ELF-1 (cell line): ENCODE measurements around the gene FOXJ3.
A peak's percentile ranks its signal among the peaks of the same experiment; 100 is the strongest.

Experiments
- DNase-seq: peaks from one replicate; pipeline ENCODE4 v3.0.0-alpha.2; 2016; ENCODE audit warnings: low read depth, low spot score

Gene FOXJ3

DNA sequence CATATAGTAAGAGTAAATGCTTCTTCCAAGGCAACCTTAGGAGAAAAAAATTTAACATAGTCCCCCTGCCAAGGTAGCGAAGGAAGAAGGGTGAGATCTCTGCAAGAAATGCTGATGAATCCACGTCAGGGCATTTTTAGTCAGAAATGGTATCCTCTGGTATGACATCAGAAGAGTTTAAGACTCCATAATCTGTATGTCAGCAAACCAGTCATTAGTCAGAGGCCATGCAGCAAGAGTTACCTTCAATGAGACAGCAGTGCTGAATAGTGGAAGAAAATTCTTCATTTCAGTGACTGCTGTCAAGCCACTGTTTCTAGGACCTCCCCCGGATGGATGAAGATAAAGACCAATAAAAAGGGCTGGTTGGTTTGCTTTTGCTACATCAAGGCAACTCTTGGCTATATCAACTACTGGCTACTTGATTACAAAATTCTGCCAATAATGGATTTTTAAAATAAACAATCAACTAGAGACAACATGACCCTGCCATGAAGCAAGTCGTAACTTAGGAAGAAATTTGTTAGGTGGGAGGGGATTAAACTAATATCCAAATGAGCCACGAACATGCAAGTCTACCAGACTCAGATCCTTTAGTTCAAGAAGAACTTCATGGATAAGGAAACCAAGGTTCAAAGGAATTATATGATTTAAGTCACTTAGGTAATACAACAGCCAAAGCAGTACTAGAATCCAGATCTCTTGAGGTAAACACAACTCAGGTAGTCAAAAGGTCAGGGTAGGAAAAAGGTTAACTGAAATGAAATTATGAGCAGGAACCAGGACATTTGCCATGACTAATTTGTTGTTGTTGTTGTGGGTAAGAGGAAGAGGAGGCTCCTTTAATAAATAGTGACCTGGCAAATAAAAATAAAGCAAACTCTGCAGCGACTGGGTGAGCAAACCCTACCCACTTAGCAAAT, 144.8 kb downstream of the FOXJ3 start:
- DNase-seq, result no peak

DNA sequence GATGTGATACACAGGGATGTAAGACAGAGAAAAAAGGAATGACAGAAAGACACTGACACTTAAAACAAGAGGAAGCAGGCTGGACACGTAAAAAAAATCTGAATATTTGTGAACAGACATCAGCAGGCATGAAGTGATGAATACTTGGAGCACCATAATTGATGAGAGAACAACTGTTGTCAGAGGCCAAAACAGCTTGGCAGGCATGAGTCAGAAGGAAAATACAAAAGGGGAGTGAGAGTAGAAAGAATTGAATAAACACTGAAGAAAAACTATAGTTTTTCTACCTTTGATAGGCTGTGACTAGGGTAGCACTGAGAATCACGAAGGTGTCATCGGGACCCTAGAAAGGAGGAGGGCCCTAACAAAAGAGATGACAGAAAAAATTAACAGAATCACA, 148.9 kb downstream of the FOXJ3 start:
- DNase-seq, result no peak

DNA sequence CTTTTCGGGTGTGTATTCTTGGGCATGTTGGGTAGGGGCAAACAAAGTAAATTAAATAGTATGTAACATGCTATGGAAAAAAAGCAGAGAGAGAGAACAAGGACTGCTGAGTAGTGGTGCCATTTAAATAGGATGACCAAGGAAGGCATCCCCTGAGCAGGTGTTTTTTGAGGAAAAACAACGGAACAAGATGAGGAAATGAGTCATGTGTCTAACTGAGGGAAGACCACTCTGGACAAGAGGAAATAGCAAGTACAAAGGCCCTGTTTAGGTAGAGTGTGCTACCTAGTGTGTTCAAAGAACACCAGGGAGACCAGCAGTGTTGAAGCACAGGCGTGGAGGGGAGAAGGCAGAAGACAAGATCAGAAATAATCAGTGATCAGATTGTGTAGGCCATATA, 150.4 kb downstream of the FOXJ3 start:
- DNase-seq, result no peak

DNA sequence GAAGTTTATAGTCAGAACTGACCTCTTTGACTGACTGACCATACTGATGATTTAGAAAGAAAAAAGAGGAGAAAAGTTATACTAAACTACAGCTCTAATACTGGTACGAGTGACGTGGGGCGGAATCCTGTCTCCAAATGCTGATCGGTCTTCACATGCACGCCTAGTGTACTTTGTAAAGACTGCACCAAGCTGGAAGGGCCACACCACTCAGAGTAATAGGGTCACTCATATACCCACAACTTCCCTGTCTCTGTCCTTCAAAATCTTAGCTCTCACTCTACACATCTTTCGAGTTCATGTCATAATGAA, 151.1 kb downstream of the FOXJ3 start:
- DNase-seq, result no peak

DNA sequence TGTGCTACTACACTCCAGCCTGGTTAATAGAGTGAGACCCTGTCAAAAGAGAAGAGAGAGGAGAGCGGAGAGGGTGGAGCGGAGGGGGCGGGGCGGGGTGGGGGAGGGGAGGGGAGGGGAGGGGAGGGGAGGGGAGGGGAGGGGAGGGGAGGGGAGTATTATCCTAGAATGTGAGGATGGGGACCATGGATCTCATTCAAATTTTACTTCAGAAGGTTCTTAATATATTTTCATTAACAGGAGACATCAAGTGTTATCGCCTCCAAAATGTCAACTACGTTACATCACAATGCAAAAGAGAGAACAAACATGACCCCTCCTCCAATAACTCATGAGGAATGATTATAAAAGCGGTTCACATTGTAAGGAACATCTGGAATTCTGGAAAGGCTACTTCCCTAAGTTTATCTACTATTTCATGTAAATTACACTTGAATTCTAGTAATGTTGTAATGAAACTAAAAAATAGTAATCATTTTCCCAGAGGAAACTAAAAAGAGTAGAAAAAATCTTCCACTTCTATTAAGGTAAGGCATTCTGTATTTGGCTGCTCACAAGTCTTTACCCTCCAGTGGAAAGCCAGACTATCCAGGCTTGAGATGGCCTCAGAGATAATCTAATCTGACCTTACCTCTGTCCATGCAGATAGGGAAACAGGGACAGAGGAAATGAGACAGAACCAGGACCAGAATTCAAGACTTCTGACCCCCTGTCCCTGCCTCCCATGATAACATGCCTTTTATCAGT, 151.7 kb downstream of the FOXJ3 start:
- DNase-seq, result no peak

DNA sequence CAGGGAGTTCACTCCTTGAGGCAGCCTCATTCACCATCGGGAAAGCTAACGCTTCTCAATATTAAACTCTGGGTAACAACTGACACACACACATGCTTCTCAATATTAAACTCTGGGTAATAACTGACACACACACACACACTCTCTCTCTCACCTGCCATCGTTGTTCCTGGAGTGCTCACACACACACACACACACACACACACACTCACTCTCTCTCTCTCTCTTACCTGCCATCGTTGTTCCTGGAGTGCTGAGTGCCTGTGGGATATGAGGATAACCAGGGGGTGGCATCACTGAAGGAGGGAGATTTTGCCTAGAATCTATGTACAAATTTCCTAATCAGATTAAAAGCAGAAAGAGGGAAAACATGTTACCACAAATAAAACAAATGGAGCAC, 153.3 kb downstream of the FOXJ3 start:
- no peak for DNase-seq

DNA sequence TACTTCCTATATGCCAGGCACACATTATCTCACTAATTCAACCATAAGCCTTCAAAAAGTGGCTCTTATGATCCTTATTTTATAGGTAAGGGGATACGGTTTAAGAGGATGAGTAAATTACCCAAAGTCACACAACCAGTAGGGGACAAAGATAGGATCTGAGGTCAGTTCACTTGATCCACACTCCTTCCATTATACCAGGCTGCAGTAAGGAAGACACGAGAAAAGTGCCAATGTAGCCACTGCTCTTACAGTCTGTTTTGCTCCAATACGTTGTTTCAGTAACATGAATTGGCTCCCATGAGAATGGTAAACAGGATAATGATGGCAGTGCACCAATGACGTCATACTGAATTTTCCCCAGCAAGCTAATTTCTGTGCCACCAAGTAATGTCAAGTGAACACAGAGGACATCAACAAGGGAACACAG, 155.1 kb downstream of the FOXJ3 start:
- DNase-seq, result no peak

DNA sequence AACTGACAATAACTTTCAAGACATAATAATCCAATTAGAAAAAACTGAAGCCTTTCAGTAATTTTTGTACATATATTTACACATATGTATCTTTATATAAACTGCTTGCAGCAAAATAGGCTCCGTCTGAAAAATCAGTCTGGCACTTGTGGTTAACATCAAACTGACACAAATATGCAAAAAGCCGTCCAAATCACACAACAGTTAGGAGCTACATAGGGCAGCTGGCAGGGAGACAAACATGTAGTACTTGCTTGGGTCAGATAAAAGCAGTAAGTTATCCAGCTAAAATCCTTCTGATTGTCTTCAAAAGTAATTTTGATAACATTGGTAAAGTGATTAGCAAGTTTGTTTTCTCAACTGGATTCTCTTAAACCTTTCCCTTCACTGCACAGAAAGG, 155.8 kb downstream of the FOXJ3 start:
- DNase-seq, result no peak

DNA sequence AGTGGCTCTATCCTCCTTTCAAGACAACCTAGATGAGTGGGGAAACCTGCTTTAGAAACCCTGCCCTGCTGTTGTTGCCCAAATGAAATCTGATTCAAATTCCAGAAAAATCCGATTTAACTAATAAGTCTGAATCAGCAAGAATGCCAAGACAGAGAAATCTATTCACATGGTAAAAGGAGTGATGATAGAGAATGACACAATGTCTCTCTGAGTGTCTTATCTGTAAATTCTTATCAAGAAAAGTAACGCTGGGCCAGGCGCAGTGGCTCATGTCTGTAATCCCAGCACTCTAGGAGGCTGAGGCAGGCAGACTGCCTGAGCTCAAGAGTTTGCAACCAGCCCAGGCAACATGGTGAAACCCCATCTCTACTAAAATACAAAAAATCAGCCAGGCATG, 156.8 kb downstream of the FOXJ3 start:
- DNase-seq, result no peak

DNA sequence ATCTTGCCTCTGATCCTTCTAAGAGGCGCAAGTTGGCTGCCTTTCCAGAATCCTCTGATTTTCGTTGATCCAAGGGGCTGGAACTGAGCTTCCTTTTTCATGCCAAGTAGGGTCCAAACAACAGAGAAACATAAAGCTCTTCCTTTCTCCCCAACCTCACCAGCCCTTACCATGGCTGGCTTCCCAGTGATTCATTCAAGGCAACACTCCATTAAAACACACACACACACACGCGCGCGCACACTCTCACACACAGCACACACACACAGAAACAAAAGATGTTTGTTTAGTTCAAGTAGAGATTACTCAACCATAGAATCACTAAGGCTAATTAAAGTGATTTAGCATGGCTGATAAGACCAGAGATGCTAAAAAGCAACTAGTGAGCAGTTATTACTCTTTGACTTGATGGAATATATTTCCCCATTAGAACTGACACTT, 157.5 kb downstream of the FOXJ3 start:
- no peak for DNase-seq

DNA sequence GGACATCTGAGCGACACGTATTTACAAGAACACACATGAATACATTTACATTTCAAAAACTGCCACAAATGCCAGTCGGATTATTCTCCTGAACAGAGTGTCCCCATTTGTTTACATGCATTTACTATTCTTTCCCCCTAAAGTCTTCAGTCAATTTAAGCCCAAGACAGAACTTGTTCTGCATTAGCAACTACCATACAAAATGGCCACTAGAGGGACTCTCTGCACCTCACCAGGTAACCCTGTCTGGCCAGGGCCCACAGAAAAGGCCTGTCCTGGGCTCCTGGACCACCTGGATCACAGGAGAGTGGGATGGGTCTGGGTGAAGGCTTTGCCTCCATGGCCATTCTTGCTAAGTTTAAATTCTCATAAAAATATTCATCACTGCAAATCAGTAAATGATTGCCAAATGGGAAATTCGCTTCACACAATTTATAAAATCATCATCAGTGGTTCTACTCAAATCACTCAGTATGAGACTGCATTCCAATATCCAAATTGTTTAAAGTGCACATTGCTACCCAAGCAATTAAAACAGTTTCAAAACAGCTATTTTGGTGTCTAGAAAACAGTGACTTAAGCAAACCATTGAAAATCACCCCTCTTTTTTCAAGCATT, 158.0 kb downstream of the FOXJ3 start:
- DNase-seq, result peak; percentile 44

DNA sequence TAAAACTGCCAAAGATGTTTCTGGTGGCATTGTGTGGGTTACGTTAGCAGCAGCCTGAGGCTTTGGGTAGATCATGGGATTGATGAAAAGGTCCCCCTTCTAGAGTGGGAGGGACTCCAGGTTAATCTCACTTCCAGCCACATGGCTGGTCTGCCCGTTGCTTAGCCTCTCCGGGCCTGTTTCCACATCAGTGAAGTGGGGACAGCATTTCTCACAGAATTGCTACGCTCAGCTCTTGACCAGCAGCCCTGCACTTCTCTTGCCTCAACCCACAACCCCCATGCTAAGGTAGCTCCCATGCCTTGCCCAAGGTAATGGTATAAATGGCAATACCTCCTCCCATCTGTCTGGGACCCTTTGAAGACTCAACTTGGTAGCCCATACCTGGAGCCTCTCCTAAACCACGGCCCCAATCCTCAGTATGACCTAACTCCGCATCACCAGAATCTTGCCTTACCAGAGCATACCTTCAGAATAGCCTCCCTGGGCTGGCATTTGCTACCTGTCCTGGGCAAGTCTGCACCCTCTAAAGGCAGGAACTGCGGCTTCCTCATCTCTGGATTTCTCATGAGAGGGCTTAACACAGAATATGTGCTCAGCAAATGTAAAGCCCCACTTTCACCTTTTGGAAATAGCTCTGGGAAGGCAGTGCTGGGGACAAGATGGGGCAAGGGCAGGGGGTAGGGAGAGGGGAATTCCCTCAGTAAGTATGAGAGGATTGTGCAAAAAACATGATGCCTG, 159.6 kb downstream of the FOXJ3 start:
- no peak for DNase-seq

DNA sequence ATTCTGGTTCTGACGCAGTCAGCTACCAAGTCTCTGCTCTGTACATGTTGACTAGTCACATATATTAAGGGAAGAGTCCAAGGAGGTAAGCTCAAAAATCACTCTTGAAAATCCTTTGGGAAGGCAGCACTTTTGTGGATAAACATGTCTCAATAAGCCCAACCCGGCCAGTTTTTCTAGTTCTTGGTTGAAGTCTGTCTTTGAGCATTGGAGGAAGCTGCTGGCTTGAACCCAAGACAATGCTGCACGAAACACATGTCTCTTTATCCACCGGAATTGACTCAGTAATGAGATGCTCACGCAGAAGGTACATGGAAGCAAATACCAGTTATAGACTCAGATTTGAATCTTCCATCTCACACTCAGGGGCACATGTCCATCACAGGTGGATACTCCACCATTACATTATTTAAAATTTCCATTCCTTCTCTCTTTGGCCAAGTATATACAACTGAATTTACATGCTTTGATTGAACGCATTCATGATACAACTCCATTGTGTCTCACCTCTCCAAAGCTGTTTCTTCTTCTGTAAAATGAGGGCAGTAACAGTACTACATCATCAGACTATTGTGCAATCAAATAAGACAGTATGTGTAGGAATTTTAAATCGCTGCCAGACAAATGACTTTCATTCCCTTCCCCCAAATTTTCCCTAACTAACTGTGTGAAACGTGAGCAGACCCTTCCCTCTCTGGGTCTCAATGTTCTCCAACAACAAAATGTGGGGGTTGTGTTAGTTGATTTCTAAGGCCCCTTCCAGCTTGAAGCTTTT, 160.9 kb downstream of the FOXJ3 start:
- no peak for DNase-seq

DNA sequence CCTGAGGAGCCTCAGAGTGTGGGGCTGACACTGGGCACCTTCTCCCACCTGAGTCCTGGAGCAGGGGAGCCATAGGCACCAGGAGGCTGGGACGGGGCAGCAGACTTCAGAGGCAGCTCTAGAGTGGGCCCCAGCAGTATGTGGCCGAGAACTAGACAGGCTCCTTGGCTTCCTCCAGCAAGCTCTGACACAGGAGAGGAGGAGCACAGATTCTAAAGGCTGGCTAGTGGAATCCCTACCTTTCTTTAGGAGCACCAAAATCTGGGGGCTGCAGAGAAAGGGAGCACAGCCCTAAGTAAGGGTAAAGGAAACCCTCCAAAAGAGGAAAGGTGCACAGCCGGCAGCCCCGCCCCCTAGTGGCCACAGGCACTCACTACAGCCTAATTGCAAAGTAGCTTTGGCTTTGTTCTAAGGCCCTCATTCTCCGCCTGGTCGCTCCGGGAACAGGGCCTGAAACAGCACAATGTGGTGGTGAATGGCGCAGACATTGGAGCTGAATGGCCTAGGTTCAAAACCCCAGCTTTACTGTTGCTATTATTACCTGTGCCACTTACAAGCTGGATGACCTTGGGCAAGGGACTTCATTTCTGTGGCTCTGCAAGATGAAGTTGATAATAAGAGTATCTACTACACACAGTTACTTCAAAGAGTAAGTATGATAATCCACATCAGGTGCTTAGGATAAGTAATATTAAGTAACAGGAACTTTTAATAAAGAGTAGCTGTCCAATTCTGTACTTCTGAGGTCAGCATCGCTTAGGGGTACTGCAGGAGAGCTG, 161.7 kb downstream of the FOXJ3 start:
- DNase-seq, result peak; percentile 88

DNA sequence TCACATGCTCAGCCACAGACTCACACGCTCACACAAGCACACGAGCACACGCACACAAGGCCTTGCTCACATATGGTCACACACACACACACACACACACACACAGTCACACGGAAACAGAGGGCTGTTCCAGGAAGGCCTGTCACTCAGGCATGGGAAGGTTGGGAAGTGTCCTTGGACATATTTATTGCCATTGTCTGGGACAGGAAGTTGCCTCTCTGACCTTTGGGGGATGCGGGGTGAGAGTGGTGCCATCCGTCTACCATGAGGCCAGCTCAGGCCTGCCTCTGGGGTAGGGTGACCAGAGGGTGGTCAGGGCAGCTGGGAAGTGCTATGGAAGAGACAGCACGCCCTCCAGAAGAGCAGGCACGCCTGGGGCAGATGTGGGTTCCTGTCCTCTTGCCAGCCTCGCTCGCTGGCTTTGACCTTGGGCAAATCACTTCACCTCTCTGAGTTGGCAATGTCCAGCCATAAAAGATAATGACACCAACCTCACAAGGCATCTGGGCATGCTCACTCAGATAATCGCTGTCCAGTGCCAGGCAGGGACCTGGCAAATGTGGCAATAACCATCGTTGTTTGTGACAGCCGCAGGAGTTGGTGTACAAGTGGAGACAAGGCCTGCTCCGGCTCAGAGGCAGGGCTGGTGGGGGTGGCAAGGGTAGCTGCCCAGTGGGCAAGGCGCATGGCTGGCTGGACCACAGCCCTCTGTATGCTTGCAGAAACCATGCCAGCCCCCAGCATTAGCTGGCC, 162.5 kb downstream of the FOXJ3 start:
- no peak for DNase-seq

DNA sequence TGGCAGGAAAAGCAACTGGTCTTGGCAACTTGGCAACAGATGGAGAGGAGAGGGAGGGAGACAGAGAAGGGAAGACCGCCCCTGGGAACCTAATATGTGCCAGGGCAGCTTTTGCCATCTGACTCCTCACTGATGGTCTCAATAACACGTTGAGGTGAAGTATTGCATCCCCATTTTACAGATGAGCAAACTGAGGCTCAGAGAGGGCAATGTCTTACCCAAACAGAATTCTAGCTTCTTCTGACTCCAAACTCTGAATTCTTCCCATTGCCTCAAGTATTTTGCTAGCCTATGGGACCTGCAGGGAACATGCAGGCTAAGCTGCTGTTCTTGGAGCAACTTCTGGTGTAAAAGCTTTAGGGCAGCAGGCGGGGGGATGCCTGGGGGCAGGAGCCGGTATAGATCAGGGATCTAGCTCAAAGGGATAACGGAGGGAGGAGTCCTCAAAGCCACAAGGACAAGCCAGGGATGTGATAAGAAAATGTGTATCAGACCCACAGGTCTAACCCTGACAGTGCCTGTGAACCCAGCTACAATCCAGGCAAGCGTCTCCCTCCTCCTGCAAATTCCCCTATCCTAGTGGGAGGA, 163.3 kb downstream of the FOXJ3 start:
- no peak for DNase-seq

DNA sequence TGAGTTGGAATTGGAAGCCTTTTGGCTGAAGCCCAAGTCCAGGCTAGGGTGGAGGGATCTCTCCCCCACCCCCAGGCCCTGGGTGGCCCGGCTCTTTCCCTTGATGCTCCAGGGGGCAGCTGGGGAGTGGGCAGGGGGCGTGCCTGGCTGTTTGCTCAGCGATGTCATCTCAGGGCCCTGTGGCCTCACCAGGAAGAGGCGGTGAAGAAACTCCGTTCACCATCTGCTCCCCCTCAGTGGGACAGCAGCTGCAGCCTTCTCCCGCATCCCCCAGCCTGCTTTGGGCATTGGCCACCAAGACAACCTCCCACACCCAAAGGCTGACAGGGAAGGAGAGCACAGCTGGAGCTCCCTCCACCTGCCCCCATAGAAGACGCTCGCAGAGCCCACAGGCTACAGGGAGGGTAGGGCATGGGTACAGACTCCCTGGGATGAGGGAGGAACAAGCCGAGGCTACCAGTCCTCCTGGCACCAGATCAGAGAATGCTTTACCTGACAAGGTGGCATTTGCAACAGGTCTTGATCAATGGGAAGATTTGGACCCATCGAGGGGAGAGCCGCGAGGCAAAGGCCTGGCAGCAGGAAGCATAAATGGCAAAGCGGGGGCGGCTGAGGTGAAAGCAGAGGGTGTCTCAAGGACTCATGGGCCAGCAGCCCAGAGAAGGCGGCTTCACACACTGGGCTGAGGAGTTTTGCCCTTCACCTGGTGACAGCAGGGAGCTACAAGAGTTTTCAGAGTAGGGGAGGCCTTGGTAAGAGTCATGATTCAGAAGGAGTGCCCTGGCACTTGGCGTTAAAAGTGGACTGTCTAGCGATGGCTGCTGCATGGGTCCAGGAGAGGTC, 164.0 kb downstream of the FOXJ3 start:
- DNase-seq, result no peak

DNA sequence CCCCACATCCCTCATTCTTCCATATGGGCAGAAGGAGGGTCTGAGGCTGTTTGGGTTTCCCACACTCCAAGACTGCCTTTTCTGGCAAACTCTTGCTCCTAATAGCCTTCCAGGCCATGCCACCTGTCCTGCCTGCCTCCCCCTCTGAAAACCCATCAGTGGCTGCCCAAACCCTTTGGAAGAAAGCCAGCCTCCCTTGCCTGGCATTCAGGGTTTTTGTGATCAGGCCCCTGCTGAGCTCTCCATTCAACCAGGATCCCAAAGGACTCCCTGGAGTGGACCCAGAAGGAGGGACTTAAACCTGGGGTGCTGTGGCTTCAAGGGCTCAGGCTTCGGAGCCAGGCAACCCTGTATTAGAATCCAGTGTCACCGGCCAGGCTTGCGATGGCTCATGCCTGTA, 166.3 kb downstream of the FOXJ3 start:
- DNase-seq, result no peak

DNA sequence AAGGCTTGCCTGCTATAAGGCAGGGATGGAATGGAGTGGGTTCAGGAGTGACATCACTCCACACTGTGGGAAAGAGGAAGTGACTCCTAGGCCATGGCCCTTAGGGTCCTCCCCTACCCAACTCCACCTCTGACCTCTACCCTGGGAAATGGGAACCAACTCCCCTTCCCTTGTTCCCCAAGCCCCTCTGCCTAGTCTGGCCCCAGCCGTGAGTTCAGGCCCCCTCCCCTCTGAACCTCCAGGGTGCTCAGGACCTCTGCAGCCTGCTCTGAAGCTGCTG, 166.7 kb downstream of the FOXJ3 start:
- no peak for DNase-seq
